ELF-1 (cell line): Measurements from ENCODE around the gene METTL24.

ENCODE experiments used
- DNase-seq: peaks from one replicate; pipeline ENCODE4 v3.0.0-alpha.2; 2016; ENCODE audit warnings: low read depth, low spot score

Gene METTL24

GRCh38 chr6:110195639-110196038, 162.5 kb downstream of the METTL24 start:
- DNase-seq = no peak
